ENCODE data around the gene FCAR.

DNA sequence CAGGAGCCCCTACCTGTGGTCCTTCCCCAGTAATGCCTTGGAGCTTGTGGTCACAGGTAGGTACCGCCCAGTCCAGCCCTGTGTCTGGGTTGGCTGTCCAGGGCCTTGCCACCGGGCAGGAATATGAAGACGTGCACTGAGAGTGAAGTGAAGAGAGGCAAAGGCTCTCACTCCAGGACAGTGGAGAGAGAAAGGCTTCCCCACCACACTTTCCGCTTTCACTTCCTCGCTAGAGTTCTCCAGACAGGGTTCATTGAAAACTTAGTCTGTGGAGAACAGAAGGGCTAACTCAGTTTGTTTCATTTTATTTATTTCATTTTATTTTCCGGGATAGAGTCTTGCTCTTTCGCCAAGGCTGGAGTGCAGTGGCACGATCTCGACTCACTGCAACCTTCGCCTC lies 14.2 kb downstream of the FCAR start:
- TF ChIP-seq, protein P1, sequence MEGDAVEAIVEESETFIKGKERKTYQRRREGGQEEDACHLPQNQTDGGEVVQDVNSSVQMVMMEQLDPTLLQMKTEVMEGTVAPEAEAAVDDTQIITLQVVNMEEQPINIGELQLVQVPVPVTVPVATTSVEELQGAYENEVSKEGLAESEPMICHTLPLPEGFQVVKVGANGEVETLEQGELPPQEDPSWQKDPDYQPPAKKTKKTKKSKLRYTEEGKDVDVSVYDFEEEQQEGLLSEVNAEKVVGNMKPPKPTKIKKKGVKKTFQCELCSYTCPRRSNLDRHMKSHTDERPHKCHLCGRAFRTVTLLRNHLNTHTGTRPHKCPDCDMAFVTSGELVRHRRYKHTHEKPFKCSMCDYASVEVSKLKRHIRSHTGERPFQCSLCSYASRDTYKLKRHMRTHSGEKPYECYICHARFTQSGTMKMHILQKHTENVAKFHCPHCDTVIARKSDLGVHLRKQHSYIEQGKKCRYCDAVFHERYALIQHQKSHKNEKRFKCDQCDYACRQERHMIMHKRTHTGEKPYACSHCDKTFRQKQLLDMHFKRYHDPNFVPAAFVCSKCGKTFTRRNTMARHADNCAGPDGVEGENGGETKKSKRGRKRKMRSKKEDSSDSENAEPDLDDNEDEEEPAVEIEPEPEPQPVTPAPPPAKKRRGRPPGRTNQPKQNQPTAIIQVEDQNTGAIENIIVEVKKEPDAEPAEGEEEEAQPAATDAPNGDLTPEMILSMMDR (conservative IDR thresholded peaks at IDR 0.05; ENCODE audit: low read depth, low read length): no peak
- TF ChIP-seq EZH2phosphoT487 (IDR thresholded peaks at IDR 0.05; ENCODE audit: borderline replicate concordance, low read length) (no peak), EZH2 (IDR thresholded peaks at IDR 0.05; ENCODE audit: low read length, unreplicated experiment) (no peak)

Data from PC-3 (cell line).